ENCODE data around the gene CLHC1. TPM values are rescaled to one million over a fixed set of nuclear protein-coding genes. Genes with fewer than 3 reads are reported as not detected.

CLHC1 gene
- total and polyA plus RNA-seq, 2 of the 8 experiments (the other 6 are each of a cell fraction or from before 2014, with no cell fraction given), result 2.6 to 10.8 TPM

GRCh38 chr2:55144922-55145820, 86.9 kb downstream of the CLHC1 start:
- H3K4me1 ChIP-seq (replicated peaks in 1 of 4; ENCODE audit: control insufficient read depth in 3 of 4, insufficient read depth in 4 of 4, low read length in 3 of 4), result no peaks in the 10 kb centered on the region
- TF ChIP-seq HDAC6 (IDR thresholded peaks at IDR 0.05; ENCODE audit: low read depth, low read length) (no peak), CHD2 (IDR thresholded peaks at IDR 0.05; ENCODE audit: low read length) (no peak), TBP (IDR thresholded peaks at IDR 0.05; ENCODE audit: low read depth, low read length) (no peak), GTF2F1 (IDR thresholded peaks at IDR 0.05; ENCODE audit: borderline replicate concordance, low read depth, low read length) (no peak), BCL11A (IDR thresholded peaks at IDR 0.05; ENCODE audit: low read depth in 2 of 2, low read length in 2 of 2) (no peak), FOSL1 (IDR thresholded peaks at IDR 0.05; ENCODE audit: insufficient read depth, low read depth, low read length) (no peak), KDM1A (IDR thresholded peaks at IDR 0.05; ENCODE audit: borderline replicate concordance, low read length) (no peak), ATF2 (IDR thresholded peaks at IDR 0.05; ENCODE audit: low read length) (no peak), SP2 (IDR thresholded peaks at IDR 0.05; ENCODE audit: low read length) (no peak), EZH2 (IDR thresholded peaks at IDR 0.05; ENCODE audit: low read depth, low read length, severe bottlenecking) (no peak), CHD1 (IDR thresholded peaks at IDR 0.05; ENCODE audit: low read depth, low read length) (no peak)

More at GRCh38 chr2:55144922-55145820, 86.9 kb downstream of the CLHC1 start:
- H3K4ac ChIP-seq (replicated peaks; ENCODE audit: insufficient read length, low read depth, low read length), result no peak overlapping the region
- H2BK20ac ChIP-seq (ENCODE audit: low read length), result no peak overlapping the region
- H3K23ac ChIP-seq (ENCODE audit: insufficient read length), result no peak overlapping the region
- H2BK15ac ChIP-seq (ENCODE audit: low read length), result no peak overlapping the region
- 88% methylated on average over 12 of the region's 12 CpGs; no CpG with 5 or more reads in 1 of the 2 experiments for WGBS, 2 experiments (ENCODE audit: extremely low coverage in 1 of 2, insufficient coverage in 1 of 2, insufficient read length in 1 of 2, insufficient replicate concordance in 2 of 2, low coverage in 1 of 2, low lambda C conversion rate in 2 of 2, missing lambda C conversion rate in 1 of 2)
- H2AFZ ChIP-seq (ENCODE audit: low read length), result no peak overlapping the region
- H2BK12ac ChIP-seq (ENCODE audit: low read depth, low read length), result no peak overlapping the region
- no peak overlapping the region for H3K18ac ChIP-seq (ENCODE audit: extremely low read depth, low read length)
- no peaks in the 10 kb centered on the region for H3K36me3 ChIP-seq (ENCODE audit: control insufficient read depth in 2 of 4, insufficient read depth in 4 of 4, low read length in 3 of 4)
- H3K79me2 ChIP-seq (ENCODE audit: control insufficient read depth in 1 of 2, insufficient read depth in 2 of 2, low read length in 2 of 2), result no peaks in the 10 kb centered on the region
- H3K23me2 ChIP-seq (ENCODE audit: low read depth, low read length), result no peaks in the 10 kb centered on the region
- ChIA-PET POLR2A (ENCODE audit: partially characterized antibody) (interaction anchor here (0.6 to 1.5 kb wide), 2 partner anchors 10 to 1268 kb away, joined by 3 read pairs; no protein-coding TSS in a partner anchor), CTCF (ENCODE audit: partially characterized antibody) (interaction anchor here (1.0 kb wide), 1 partner anchor 20 kb away, joined by 3 read pairs; no protein-coding TSS in a partner anchor)
- DNase-seq (ENCODE audit: low read depth in 1 of 2, low spot score in 2 of 2), result no peak
- no peaks in the 10 kb centered on the region for H3K27me3 ChIP-seq (replicated peaks in 1 of 4; ENCODE audit: control insufficient read depth in 3 of 4, extremely low read depth in 1 of 4, insufficient read depth in 3 of 4, low read length in 3 of 4)
- H3K4me3 ChIP-seq (ENCODE audit: extremely low read depth in 1 of 4, insufficient read depth in 2 of 4, low read depth in 3 of 4, low read length in 4 of 4), result no peak overlapping the region
- H2BK5ac ChIP-seq (ENCODE audit: low read depth, low read length), result no peak overlapping the region
- H2AK5ac ChIP-seq (ENCODE audit: low read depth, low read length), result no peak overlapping the region
- no peaks in the 10 kb centered on the region for H3K9me3 ChIP-seq (ENCODE audit: insufficient read depth in 2 of 2, low read depth in 1 of 2, low read length in 1 of 2)
- H3K14ac ChIP-seq (ENCODE audit: insufficient read length), result no peak overlapping the region
- H4K20me1 ChIP-seq (replicated peaks in 1 of 2; ENCODE audit: control insufficient read depth in 1 of 2, insufficient read depth in 2 of 2, low read length in 2 of 2), result no peaks in the 10 kb centered on the region
- FAIRE-seq, result no peak
- H3K9ac ChIP-seq (replicated peaks in 1 of 4; ENCODE audit: extremely low read depth in 1 of 4, low read depth in 3 of 4, low read length in 3 of 4), result no peak overlapping the region
- no peak overlapping the region for H4K5ac ChIP-seq (ENCODE audit: insufficient read length, low read depth, low read length)
- H3K27ac ChIP-seq (ENCODE audit: low read depth, low read length), result no peak overlapping the region
- H3K79me1 ChIP-seq (ENCODE audit: low read depth, low read length), result no peaks in the 10 kb centered on the region
- H3K4me2 ChIP-seq (ENCODE audit: insufficient read depth in 1 of 2, low read depth in 2 of 2, low read length in 2 of 2), result no peak overlapping the region
- no peak overlapping the region for H4K8ac ChIP-seq (ENCODE audit: extremely low read depth, insufficient read depth, low read length)
- no peak overlapping the region for H4K91ac ChIP-seq (replicated peaks; ENCODE audit: insufficient read length, low read length)
- no peak overlapping the region for H3K56ac ChIP-seq (replicated peaks; ENCODE audit: insufficient read length, low read depth, low read length)
- no peak overlapping the region for H2BK120ac ChIP-seq (replicated peaks; ENCODE audit: low read depth, low read length)
